Ishikawa (cell line): ENCODE data around the gene MED31.

Experiments
- CEBPB ChIP-seq: IDR thresholded peaks from 2 replicates; pipeline ENCODE4 v1.6.1; 2012
- CREB1 ChIP-seq: IDR thresholded peaks from 2 replicates; pipeline ENCODE4 v1.6.1; 2012; ENCODE audit warnings: low read depth
- EGR1 ChIP-seq: IDR thresholded peaks from 2 replicates; pipeline ENCODE4 v1.6.1; 2012
- EP300 ChIP-seq: IDR thresholded peaks from 2 replicates; pipeline ENCODE4 v1.6.1; 2012; ENCODE audit warnings: borderline replicate concordance
- FOXM1 ChIP-seq: IDR thresholded peaks from 2 replicates; pipeline ENCODE4 v1.6.1; 2012; ENCODE audit warnings: low read depth, borderline replicate concordance
- MAX ChIP-seq: IDR thresholded peaks from 2 replicates; pipeline ENCODE4 v1.6.1; 2012
- NFIC ChIP-seq: IDR thresholded peaks from 2 replicates; pipeline ENCODE4 v1.6.1; 2012
- RAD21 ChIP-seq: IDR thresholded peaks from 2 replicates; pipeline ENCODE4 v1.6.1; 2012; ENCODE audit warnings: low read depth
- REST ChIP-seq: IDR thresholded peaks from 2 replicates; pipeline ENCODE4 v1.6.1; 2012; ENCODE audit warnings: low read depth, mild to moderate bottlenecking
- TAF1 ChIP-seq: IDR thresholded peaks from 2 replicates; pipeline ENCODE4 v1.6.1; 2012; ENCODE audit warnings: low read depth, mild to moderate bottlenecking
- TCF12 ChIP-seq: IDR thresholded peaks from 2 replicates; pipeline ENCODE4 v1.6.1; 2012; ENCODE audit warnings: low read depth
- TEAD4 ChIP-seq: IDR thresholded peaks from 2 replicates; pipeline ENCODE4 v1.6.1; 2012
- USF1 ChIP-seq: IDR thresholded peaks from 2 replicates; pipeline ENCODE4 v1.6.1; 2012
- YY1 ChIP-seq: IDR thresholded peaks from 2 replicates; pipeline ENCODE4 v1.6.1; 2012; ENCODE audit warnings: low read depth
- ZBTB7A ChIP-seq: IDR thresholded peaks from 2 replicates; pipeline ENCODE4 v1.6.1; 2012; ENCODE audit warnings: low read depth

MED31 gene

GRCh38 chr17:6669479-6670212 lies 18.2 kb upstream of the MED31 start:
- TF ChIP-seq REST (no peak), NFIC (no peak), CREB1 (no peak), EP300 (no peak; the same call in 1 of the 2 replicates), CEBPB (no peak)

GRCh38 chr17:6668727-6669425 lies 17.5 kb upstream of the MED31 start:
- TF ChIP-seq YY1 (no peak), REST (no peak), ZBTB7A (no peak), CEBPB (no peak), EP300 (no peak), TAF1 (no peak), EGR1 (no peak), USF1 (no peak)

GRCh38 chr17:6668219-6668618 lies 16.8 kb upstream of the MED31 start:
- no peak for TF ChIP-seq USF1
- TF ChIP-seq MAX = no peak
- TF ChIP-seq TEAD4 = no peak
- no peak for TF ChIP-seq CEBPB
- no peak for TF ChIP-seq RAD21
- no peak for TF ChIP-seq EGR1
- TF ChIP-seq ZBTB7A = no peak
- no peak for TF ChIP-seq TAF1
- TF ChIP-seq YY1 = no peak
- no peak for TF ChIP-seq TCF12
- no peak for TF ChIP-seq REST
- no peak for TF ChIP-seq FOXM1

- TF ChIP-seq NFIC = no peak
- no peak for TF ChIP-seq FOXM1
- TF ChIP-seq REST = no peak
- no peak for TF ChIP-seq EGR1
- no peak for TF ChIP-seq TCF12
- TF ChIP-seq ZBTB7A = no peak
- TF ChIP-seq EP300 = no peak
- TF ChIP-seq TEAD4 = no peak
Observed at GRCh38 chr17:6667516-6667915, 16.1 kb upstream of the MED31 start.
